ENCODE measurements around the gene RPL15.

GRCh38 chr3:23913873-23914743, 2.8 kb upstream of the RPL15 start:
- TF ChIP-seq EZH2phosphoT487 (IDR thresholded peaks at IDR 0.05; ENCODE audit: low read length) (no peak), CTCF (IDR thresholded peaks at IDR 0.05; ENCODE audit: low read length) (no peak), EZH2 (optimal IDR thresholded peaks at IDR 0.05; ENCODE audit: low read depth, low read length) (no peak)
